Uterus (tissue), 4 donors: Measurements from ENCODE around the gene RGPD3. TPM values are rescaled to one million over a fixed set of nuclear protein-coding genes. Genes with fewer than 3 reads are reported as not detected.

Experiments used
- DNase-seq, 2 donors: peaks; one replicate each; pipeline ENCODE4 v3.0.0-alpha.2; 2019 to 2020
- H3K27ac ChIP-seq, 2 donors: fragments of 200-600 bp; sonication (generic); 1 replicate in 1 of 2; 2 replicates in 1 of 2; pipeline ENCODE4 v1.5.1; 2016 to 2018
- H3K27me3 ChIP-seq, 2 donors: fragments of 200-600 bp; sonication (generic); one replicate each; pipeline ENCODE4 v1.5.1; 2018 to 2019; ENCODE audit warnings: control low read depth in 1 of 2
- H3K36me3 ChIP-seq, 2 donors: fragments of 200-600 bp; sonication (generic); one replicate each; pipeline ENCODE4 v1.5.1; 2019; ENCODE audit warnings: control low read depth in 1 of 2
- H3K4me1 ChIP-seq, 2 donors: fragments of 200-600 bp; sonication (generic); one replicate each; pipeline ENCODE4 v1.5.1; 2018 to 2019; ENCODE audit warnings: control low read depth in 1 of 2
- H3K4me3 ChIP-seq, 2 donors: fragments of 200-600 bp; sonication (generic); 1 replicate in 1 of 2; 2 replicates in 1 of 2; pipeline ENCODE4 v1.5.1; 2018 to 2019; ENCODE audit warnings: mild to moderate bottlenecking in 1 of 2
- H3K9me3 ChIP-seq, 2 donors: fragments of 200-600 bp; sonication (generic); one replicate each; pipeline ENCODE4 v1.5.1; 2019; ENCODE audit warnings: control low read depth in 1 of 2
- POLR2A ChIP-seq, 2 donors: fragments of 450-650 bp; IDR thresholded peaks; one replicate each; pipeline ENCODE4 v1.6.1; 2016; ENCODE audit warnings: antibody characterized with exemption in 2 of 2, mild to moderate bottlenecking in 1 of 2, moderate library complexity in 1 of 2
- intact Hi-C: fragments of 100-400 bp; cut with DNase I; formaldehyde crosslinking; loops from one replicate; pipeline ENCODE4 v1.15.1; 2023; ENCODE audit warnings: low total_unique reads
- total RNA-seq, 4 donors: library from RNA; depleted of rRNA in 3 of 4; stranded (reverse); fragments of >200 nt in 3 of 4; gene quantifications; one replicate each; pipeline versions ENCODE4 v1.1.0 to v1.2.4, GENCODE V29; 2014 to 2023
- TF ChIP-seq, protein P1 (sequence below), 4 experiments: fragments of 200-600 bp in 2 of 4; fragments of 450-650 bp in 2 of 4; sonication (generic) in 2 of 4; IDR thresholded peaks; one replicate each; pipeline ENCODE4 v1.5.1; 2016 to 2019; ENCODE audit warnings: antibody characterized with exemption in 4 of 4, mild to moderate bottlenecking in 2 of 4, moderate library complexity in 1 of 4
- donor health status: DM: yes; HTN: yes; CAD: no.

Gene RGPD3
- total RNA-seq, 4 donors from 2014 or later = under 0.01 to 1.5 TPM; not detected in 2

DNA sequence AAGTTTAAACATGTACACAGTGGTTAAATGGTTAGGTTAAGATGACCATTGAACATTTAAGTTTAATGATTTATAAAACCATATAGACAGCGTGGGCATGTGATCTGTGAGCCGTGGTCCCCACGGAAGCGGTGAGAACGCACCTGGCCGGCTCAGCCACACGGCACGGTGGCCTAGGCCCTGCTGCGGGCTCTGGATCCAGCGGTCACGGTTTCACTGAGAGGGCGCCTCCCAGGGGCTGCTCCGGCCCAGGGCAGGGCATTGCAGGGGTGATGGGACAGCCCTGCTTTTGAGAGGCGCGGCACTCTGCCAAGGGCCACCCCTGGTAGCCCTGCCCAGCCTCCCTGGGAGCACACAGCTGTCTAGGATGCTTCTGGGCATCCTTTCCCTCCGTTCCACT lies 124.9 kb downstream of the RGPD3 start:
- H3K27me3 ChIP-seq = no peaks in the 10 kb centered on the region
- no peak overlapping the region for H3K4me3 ChIP-seq
- no peaks in the 10 kb centered on the region for H3K4me1 ChIP-seq
- intact Hi-C loops = no loop called here
- TF ChIP-seq POLR2A (IDR thresholded peaks at IDR 0.05) = no peak
- TF ChIP-seq, protein P1, sequence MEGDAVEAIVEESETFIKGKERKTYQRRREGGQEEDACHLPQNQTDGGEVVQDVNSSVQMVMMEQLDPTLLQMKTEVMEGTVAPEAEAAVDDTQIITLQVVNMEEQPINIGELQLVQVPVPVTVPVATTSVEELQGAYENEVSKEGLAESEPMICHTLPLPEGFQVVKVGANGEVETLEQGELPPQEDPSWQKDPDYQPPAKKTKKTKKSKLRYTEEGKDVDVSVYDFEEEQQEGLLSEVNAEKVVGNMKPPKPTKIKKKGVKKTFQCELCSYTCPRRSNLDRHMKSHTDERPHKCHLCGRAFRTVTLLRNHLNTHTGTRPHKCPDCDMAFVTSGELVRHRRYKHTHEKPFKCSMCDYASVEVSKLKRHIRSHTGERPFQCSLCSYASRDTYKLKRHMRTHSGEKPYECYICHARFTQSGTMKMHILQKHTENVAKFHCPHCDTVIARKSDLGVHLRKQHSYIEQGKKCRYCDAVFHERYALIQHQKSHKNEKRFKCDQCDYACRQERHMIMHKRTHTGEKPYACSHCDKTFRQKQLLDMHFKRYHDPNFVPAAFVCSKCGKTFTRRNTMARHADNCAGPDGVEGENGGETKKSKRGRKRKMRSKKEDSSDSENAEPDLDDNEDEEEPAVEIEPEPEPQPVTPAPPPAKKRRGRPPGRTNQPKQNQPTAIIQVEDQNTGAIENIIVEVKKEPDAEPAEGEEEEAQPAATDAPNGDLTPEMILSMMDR (IDR thresholded peaks at IDR 0.05) = no peak
- no peak overlapping the region for H3K27ac ChIP-seq
- H3K9me3 ChIP-seq = no peaks in the 10 kb centered on the region
- no peak for DNase-seq
- no peaks in the 10 kb centered on the region for H3K36me3 ChIP-seq

DNA sequence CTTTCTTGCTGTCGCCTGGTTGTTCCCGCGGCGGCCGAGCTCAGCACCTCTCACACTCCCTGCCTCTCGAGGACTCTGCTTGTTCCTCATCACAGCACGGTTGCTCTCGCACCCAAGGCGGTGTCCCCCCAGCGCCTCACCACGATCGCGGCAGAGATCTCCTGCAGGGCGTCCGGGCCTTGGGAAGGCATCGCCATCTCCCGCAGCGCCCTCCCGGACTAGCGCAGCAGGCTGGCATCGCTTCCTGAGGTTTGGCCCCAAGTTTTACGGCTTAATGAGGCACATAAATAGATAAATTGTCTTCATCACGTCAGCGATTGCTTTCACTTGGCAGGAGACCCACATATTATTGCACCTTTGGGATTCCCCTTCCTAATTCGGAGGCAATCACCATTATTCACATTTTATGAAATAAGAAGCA lies 125.4 kb downstream of the RGPD3 start:
- intact Hi-C loops = no loop called here
- no peak overlapping the region for H3K4me3 ChIP-seq
- no peaks in the 10 kb centered on the region for H3K27me3 ChIP-seq
- no peak for DNase-seq
- no peaks in the 10 kb centered on the region for H3K9me3 ChIP-seq
- H3K4me1 ChIP-seq = no peaks in the 10 kb centered on the region
- H3K27ac ChIP-seq = no peak overlapping the region
- no peaks in the 10 kb centered on the region for H3K36me3 ChIP-seq
- TF ChIP-seq POLR2A (IDR thresholded peaks at IDR 0.05) = no peak
- TF ChIP-seq, protein P1 (IDR thresholded peaks at IDR 0.05) = no peak

DNA sequence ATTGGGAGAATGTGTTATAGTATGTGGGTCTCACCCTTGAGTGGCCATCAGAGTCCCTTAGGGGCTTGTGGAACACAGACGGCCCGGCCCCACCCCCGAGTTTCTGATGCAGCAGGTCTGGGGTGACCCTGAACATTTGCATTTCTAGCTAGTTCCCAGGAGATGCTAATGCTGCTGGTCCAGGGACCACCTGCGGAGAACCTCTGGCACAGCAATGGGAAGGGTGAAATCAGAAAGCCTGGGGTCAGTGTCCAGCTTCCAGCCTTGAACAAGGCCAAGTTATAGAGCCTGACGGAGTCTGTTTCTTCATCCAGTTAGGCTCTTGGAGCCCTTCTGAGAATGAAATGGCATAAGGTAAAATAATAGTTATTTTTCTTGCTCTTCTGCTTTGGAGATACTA lies 126.5 kb downstream of the RGPD3 start:
- Histone ChIP-seq H3K27me3 (no peaks in the 10 kb centered on the region), H3K4me3 (no peak overlapping the region), H3K4me1 (no peaks in the 10 kb centered on the region), H3K36me3 (no peaks in the 10 kb centered on the region), H3K27ac (no peak overlapping the region), H3K9me3 (no peaks in the 10 kb centered on the region)
- no peak for DNase-seq
- intact Hi-C loops = no loop called here
- TF ChIP-seq POLR2A (IDR thresholded peaks at IDR 0.05) = no peak
- TF ChIP-seq, protein P1 (IDR thresholded peaks at IDR 0.05) = no peak

Other genes with a start within 250 kb of the RGPD3 start
- under 1 TPM in 1 of 4 donors, not detected in 3; 0.07 TPM for gene CD8B2, start 19.0 kb upstream of the RGPD3 start, total RNA-seq